ENCODE results near the gene AOC3.
"Not testable (repeated sequence)": the region's sequence is repeated elsewhere in the genome, so short reads cannot be mapped to it uniquely, and the experiment has no call there.

AOC3 gene

GRCh38 chr17:42849031-42849430 is 2.0 kb upstream of the AOC3 start:
- no peak overlapping the region for H3K4me3 ChIP-seq (ENCODE audit: low read depth, low read length)
- no peak for DNase-seq (ENCODE audit: low read depth)
- TF ChIP-seq CTCF (IDR thresholded peaks at IDR 0.05; ENCODE audit: insufficient read depth, low read depth, low read length, missing control alignments) = no peak

- no peak overlapping the region for H3K4me3 ChIP-seq (ENCODE audit: low read depth, low read length)
- no peak for DNase-seq (ENCODE audit: low read depth)
- TF ChIP-seq CTCF (IDR thresholded peaks at IDR 0.05; ENCODE audit: insufficient read depth, low read depth, low read length, missing control alignments) = no peak
Observed at GRCh38 chr17:42849451-42850181, 1.4 kb upstream of the AOC3 start.

- DNase-seq (ENCODE audit: low read depth); H3K4me3 ChIP-seq (ENCODE audit: low read depth, low read length): not testable (repeated sequence)
Observed at GRCh38 chr17:42851371-42852240, 607 bp downstream of the AOC3 start.

GRCh38 chr17:42852351-42852750 is 1.4 kb downstream of the AOC3 start:
- TF ChIP-seq CTCF (IDR thresholded peaks at IDR 0.05; ENCODE audit: insufficient read depth, low read depth, low read length, missing control alignments) = no peak
- H3K4me3 ChIP-seq (ENCODE audit: low read depth, low read length) = no peak overlapping the region
- DNase-seq (ENCODE audit: low read depth) = no peak

- no peak for TF ChIP-seq CTCF (IDR thresholded peaks at IDR 0.05; ENCODE audit: insufficient read depth, low read depth, low read length, missing control alignments)
- no peak for DNase-seq (ENCODE audit: low read depth)
- H3K4me3 ChIP-seq (ENCODE audit: low read depth, low read length) = no peak overlapping the region
Observed at GRCh38 chr17:42853004-42853403, 2.0 kb downstream of the AOC3 start.

GRCh38 chr17:42853597-42853967 is 2.6 kb downstream of the AOC3 start:
- H3K4me3 ChIP-seq (ENCODE audit: low read depth, low read length) = no peak overlapping the region
- no peak for TF ChIP-seq CTCF (IDR thresholded peaks at IDR 0.05; ENCODE audit: insufficient read depth, low read depth, low read length, missing control alignments)
- no peak for DNase-seq (ENCODE audit: low read depth)

- TF ChIP-seq CTCF (IDR thresholded peaks at IDR 0.05; ENCODE audit: insufficient read depth, low read depth, low read length, missing control alignments) = no peak
- no peak for DNase-seq (ENCODE audit: low read depth)
- H3K4me3 ChIP-seq (ENCODE audit: low read depth, low read length) = no peak overlapping the region
Observed at GRCh38 chr17:42853968-42854790, 3.2 kb downstream of the AOC3 start.

Measured in GM12865 (cell line).